NCI-H345 treated with DMSO at 0.1 percent for 48 hours (cell line): ENCODE results near the gene MORC4.
"Not testable (repeated sequence)": the region's sequence is repeated elsewhere in the genome, so short reads cannot be mapped to it uniquely, and the experiment has no call there.

Experiments
- DNase-seq: peaks from one replicate; lab custom pipeline; 2025; ENCODE audit not compliant: unreplicated experiment; lab: John Stamatoyannopoulos, UW

Gene MORC4

DNA sequence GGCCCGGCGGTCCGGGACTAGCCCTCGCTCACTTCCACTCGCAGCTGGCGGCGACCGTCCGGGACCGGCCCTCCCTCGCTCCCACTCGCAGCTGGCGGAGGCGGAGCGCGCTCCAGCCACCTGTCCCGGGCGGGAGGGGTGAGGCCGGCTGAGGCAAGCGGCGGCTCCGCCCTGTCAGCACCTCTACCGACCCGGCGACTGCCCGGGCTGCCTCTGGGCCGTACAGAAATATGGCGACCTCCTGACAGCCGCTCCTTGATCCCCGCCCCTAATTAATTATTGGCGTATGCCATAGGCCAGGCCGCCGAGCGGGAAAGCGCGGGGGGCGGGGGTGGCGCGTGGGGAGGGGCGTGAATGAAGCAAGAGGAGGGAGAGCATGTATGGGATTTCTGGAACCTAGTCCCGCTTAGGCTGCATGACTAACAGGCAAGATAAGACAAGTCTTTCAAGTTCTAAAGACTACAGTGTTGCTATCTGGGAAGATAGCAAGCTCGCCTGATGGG is at the start of gene MORC4:
Gene MORC4, minus strand, starts transcription at position 200 of the 503 bp plus-strand sequence. CDS start 243 bp downstream, outside the sequence.
- peak; percentile 63 for DNase-seq

- no peak for DNase-seq
Observed at GRCh38 chrX:107047622-107048021, 47.6 kb upstream of the MORC4 start.

- DNase-seq = no peak
Observed at GRCh38 chrX:107029752-107030151, 29.7 kb upstream of the MORC4 start.

GRCh38 chrX:107025545-107025944 is 25.5 kb upstream of the MORC4 start:
- DNase-seq = peak; percentile 19

DNA sequence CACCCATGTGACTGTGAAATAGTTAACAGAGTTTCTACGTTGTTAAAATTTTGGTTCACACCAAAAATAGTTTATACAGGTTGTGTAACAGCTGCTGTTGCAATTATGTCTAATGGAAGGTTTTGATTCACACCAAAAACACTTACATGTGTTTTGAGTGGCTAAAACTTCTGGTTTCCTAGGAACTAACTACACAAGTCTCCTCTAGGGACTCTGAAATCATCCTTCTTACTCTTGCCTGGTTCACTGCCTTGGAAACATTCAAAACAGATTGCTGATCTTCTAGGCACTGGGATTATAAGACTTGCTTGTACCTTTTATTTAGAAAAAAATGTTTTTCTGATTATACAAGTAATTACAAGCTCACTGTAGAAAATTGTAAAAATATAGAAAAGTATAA is 14.9 kb upstream of the MORC4 start:
- DNase-seq = no peak

GRCh38 chrX:107008034-107008433 is 8.0 kb upstream of the MORC4 start:
- DNase-seq = no peak

- DNase-seq = peak; percentile 16
Observed at GRCh38 chrX:106999002-106999975, 723 bp downstream of the MORC4 start.

DNA sequence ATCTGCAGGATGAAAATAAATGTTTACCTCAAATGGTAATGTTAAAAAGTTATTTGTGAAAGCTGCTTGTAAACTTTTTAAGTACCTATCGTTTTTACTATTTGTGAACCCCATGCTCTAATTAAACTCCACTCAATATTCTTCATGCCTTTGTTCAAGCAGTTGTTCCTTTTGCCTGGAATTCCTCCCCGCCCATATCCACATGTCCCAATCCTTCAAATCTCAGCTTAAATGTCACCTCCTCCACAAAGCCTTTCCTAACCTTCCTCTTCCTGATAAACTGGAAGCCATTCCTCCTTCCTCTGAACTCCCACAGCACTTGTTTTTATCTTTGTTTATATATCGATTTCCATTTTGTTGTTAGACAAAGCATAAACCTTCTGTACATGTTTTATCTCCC is 2.4 kb downstream of the MORC4 start:
- DNase-seq = no peak

DNA sequence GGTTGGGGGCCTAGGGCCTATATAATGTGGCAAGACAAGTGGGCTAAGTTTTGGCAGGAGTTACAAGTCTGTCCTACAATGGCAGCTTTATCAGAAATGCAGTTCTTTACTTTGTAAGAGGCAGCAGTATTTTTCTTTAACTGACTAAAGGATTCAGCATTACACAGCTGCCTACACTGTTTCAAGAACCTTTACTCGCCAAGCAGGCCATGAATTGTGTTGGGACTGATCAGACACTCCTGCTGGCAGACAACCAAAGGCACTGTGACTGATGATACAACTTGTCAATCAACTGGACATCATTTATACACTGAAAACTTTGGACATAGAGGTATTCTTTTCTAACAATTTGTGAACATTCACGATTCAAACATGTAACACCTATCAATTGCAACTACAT is 4.3 kb downstream of the MORC4 start:
- no peak for DNase-seq

GRCh38 chrX:106987488-106987887 is 12.5 kb downstream of the MORC4 start:
- DNase-seq = no peak

GRCh38 chrX:106980952-106981626 is 18.9 kb downstream of the MORC4 start:
- DNase-seq = no peak

- DNase-seq = no peak
Observed at GRCh38 chrX:106976416-106976815, 23.6 kb downstream of the MORC4 start.

GRCh38 chrX:106973433-106974149 is 26.4 kb downstream of the MORC4 start:
- no peak for DNase-seq

GRCh38 chrX:106972896-106973295 is 27.1 kb downstream of the MORC4 start:
- no peak for DNase-seq

- DNase-seq = not testable (repeated sequence)
Observed at GRCh38 chrX:106966547-106966946, 33.5 kb downstream of the MORC4 start.

DNA sequence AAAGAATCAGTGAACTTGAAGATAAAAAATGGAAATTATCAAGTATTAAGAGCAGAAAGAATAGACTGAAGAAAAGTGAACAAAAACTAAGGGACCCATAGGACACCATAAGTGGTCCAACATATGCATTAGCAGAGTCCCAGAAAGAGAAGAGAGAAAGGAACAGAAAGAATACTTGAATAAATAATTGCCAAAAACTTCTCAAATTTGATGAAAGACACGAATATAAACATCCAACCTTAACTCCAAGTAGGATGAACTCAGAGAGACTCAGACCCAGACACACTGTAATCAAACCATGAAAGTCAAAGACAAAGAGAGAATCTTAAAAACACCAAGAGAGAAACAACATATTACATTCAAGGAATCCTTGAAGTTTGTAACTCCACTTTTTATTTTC is 35.7 kb downstream of the MORC4 start:
- no peak for DNase-seq

DNA sequence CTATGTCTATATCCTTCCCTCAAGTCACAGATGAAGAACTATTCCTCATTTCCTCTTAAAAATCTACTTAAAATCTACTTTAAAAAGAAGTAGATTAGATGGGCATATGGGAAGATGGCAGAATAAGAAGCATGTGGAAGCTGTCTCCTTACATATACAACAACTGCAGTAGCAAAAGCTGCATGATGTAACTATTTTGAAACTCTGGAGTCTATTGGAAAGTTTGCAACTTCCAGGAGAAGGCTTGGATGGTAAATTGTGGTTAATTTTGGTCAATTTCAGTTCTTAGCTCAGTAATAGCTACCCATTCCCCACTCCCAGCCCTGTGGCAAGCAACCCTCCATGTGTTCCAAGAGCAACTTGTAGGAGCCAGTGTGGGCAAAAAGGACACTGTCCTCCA is 36.9 kb downstream of the MORC4 start:
- no peak for DNase-seq

- no peak for DNase-seq
Observed at GRCh38 chrX:106959901-106960300, 40.1 kb downstream of the MORC4 start.

DNA sequence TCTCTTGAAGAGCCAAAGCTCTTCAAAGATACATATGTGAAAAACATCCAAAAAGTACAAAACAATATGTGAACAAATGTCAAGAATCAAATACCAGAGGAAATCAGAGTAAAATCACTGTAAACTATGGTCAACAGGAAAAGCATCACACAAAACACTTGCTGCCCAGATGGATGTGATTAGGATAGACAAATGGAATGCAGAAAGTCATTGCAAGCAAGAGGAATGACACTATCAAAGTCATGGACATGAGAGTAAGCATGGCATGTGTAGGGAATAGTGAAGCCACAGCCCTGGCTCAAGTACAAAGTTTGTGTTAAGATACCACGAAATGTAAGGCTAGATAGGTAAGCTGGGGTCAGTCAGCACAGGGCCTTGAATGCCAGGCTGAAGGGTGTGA is 42.2 kb downstream of the MORC4 start:
- DNase-seq = no peak

DNA sequence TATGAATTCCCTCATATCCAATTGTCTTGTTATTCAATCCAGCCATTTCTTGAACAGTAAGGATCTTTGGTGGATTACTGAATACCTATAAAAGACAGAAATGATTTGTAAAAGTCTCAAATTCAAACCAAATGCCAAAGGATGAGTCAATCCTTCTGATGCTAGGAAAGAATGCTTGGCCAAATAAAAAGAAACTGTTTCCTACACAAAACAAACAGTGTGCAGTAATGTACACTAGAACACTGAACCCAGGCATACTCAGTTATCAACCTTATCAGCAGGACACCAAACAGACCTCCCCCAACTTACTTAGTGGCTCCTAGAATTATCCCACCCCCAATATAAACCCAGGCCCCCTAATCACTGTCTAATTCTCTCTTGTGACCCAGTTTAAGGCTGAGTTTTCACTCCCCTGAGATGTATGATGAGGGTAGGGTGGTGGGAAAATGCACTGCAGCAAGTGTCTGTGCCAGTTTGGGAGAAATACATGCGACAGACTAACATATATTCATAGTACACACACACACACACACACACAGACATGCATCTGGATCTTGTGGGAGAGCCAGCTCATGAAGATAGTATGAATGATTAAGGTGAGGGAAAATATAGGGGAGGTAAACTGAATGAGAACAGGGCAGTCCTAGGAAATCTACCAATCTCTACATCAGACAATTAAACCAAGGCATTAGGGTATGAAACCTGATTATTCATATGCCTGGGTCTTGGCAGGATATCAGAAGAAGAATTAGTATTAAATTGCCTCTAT is 44.8 kb downstream of the MORC4 start:
- no peak for DNase-seq

DNA sequence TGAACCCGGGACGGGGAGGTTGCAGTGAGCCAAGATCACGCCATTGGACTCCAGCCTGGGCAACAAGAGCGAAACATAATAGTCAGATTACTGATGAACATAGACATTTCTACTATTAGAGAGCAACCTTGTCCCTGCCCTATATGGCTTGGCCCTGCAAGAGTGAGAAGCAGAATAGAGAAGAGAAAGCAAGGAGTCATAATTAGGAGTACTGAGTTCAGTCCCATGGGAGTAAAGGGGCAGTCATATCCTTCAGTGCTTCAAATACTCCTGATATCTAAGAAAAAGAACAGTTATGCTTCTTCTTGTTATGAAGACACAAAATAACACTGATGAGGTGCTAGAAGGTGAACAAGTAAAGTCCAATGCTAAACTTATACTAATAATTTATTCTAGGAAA is 46.0 kb downstream of the MORC4 start:
- no peak for DNase-seq
